GM21447 (cell line): ENCODE results near the gene MPP3.
"Not testable (repeated sequence)": the region's sequence is repeated elsewhere in the genome, so short reads cannot be mapped to it uniquely, and the experiment has no call there.

Experiments
- ATAC-seq: cut with Tn5 transposase; IDR thresholded peaks from one replicate; pipeline ENCODE4 v1.9.1; 2021; ENCODE audit not compliant: unreplicated experiment

The MPP3 gene

GRCh38 chr17:43864161-43864984 lies 31.4 kb upstream of the MPP3 start:
- ATAC-seq = no peak

GRCh38 chr17:43861960-43862359 lies 29.0 kb upstream of the MPP3 start:
- no peak for ATAC-seq

- no peak for ATAC-seq
Measured at GRCh38 chr17:43860927-43861622, 28.1 kb upstream of the MPP3 start.

GRCh38 chr17:43860077-43860725 lies 27.3 kb upstream of the MPP3 start:
- no peak for ATAC-seq

- no peak for ATAC-seq
Measured at GRCh38 chr17:43857957-43858600, 25.1 kb upstream of the MPP3 start.

GRCh38 chr17:43857141-43857540 lies 24.2 kb upstream of the MPP3 start:
- no peak for ATAC-seq

- ATAC-seq = no peak
Measured at GRCh38 chr17:43856141-43856540, 23.2 kb upstream of the MPP3 start.

- no peak for ATAC-seq
Measured at GRCh38 chr17:43855061-43855460, 22.1 kb upstream of the MPP3 start.

- ATAC-seq = no peak
Measured at GRCh38 chr17:43854498-43854897, 21.6 kb upstream of the MPP3 start.

- no peak for ATAC-seq
Measured at GRCh38 chr17:43853546-43853945, 20.6 kb upstream of the MPP3 start.

GRCh38 chr17:43852571-43852970 lies 19.6 kb upstream of the MPP3 start:
- ATAC-seq = no peak

GRCh38 chr17:43849116-43849515 lies 16.2 kb upstream of the MPP3 start:
- no peak for ATAC-seq

- no peak for ATAC-seq
Measured at GRCh38 chr17:43848601-43849000, 15.7 kb upstream of the MPP3 start.

- ATAC-seq = no peak
Measured at GRCh38 chr17:43846963-43847371, 14.0 kb upstream of the MPP3 start, which contains the start of gene CD300LG. CD300LG (plus strand) TSS chr17:43847176; CDS start chr17:43847217, 41 bp downstream.

GRCh38 chr17:43846221-43846712 lies 13.3 kb upstream of the MPP3 start:
- ATAC-seq = no peak

GRCh38 chr17:43845766-43846165 lies 12.8 kb upstream of the MPP3 start:
- no peak for ATAC-seq

GRCh38 chr17:43844241-43844640 lies 11.3 kb upstream of the MPP3 start:
- ATAC-seq = no peak

- ATAC-seq = no peak
Measured at GRCh38 chr17:43842975-43843325, 10.0 kb upstream of the MPP3 start.

GRCh38 chr17:43842091-43842974 lies 9.4 kb upstream of the MPP3 start:
- not testable (repeated sequence) for ATAC-seq

GRCh38 chr17:43841282-43841681 lies 8.3 kb upstream of the MPP3 start:
- no peak for ATAC-seq
